ENCODE data around the gene LIG1.

Gene LIG1

GRCh38 chr19:48206397-48207093 is 36.4 kb upstream of the LIG1 start:
- no peaks in the 10 kb centered on the region; the same call in none of the 2 replicates for H3K36me3 ChIP-seq
- DNase-seq, result no peak
- H3K4me3 ChIP-seq (ENCODE audit: low read depth, low read length), result no peak overlapping the region
- no peak overlapping the region for H3K27ac ChIP-seq
- TF ChIP-seq CTCF (IDR thresholded peaks at IDR 0.05; ENCODE audit: low read depth, low read length), result no peak
- H3K27me3 ChIP-seq (ENCODE audit: insufficient read depth, low read depth, severe bottlenecking), result no peaks in the 10 kb centered on the region
- H3K9me3 ChIP-seq (ENCODE audit: severe bottlenecking), result no peaks in the 10 kb centered on the region

DNA sequence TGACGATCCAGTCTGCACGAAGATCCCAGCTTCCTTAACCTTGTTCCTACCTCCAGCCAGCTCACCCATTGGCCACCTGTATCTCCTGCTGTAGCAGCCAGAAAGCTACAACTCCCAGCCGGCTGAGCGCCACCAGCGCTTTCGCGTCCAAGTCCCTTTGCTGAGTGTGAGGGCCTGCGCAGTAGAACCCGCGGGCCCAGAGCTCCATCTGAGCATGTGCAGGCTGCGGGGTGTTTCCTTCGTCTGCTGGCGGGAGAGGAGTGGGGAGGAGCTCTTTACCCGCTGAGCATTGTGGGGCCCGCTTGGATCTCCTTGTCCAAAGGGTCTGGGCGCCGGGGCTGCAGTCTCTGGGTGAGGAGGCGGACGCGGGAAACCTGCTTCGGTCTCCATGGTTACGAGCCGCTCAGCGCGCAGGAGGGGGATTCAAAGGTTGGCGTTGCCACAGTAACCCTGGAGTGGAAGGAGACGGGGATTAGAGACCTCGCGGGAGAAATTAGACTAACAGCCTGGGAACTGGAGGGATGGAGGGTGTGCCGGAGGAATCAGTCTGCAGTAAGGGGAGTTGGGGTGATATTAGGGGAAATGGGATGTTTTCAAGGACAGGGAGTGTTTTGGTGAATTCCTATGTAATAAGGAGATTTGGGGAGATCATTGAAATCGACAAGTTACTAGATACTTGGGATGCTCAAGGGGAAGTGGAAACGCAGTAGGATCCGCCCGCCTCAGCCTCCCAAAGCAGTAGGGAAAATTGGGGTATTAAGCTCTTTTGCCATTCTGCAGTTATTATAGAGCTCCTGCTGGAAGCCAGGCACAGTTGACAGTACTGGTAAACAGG is 33.9 kb upstream of the LIG1 start:
- peak; percentile 99 for DNase-seq
- Histone ChIP-seq H3K9me3 (ENCODE audit: severe bottlenecking) (no peaks in the 10 kb centered on the region), H3K27me3 (ENCODE audit: insufficient read depth, low read depth, severe bottlenecking) (no peaks in the 10 kb centered on the region), H3K27ac (peak overlapping the region; percentile 58), H3K36me3 (no peaks in the 10 kb centered on the region; the same call in none of the 2 replicates), H3K4me3 (ENCODE audit: low read depth, low read length) (peak overlapping the region; percentile 93)
- no peak for TF ChIP-seq CTCF (IDR thresholded peaks at IDR 0.05; ENCODE audit: low read depth, low read length)

DNA sequence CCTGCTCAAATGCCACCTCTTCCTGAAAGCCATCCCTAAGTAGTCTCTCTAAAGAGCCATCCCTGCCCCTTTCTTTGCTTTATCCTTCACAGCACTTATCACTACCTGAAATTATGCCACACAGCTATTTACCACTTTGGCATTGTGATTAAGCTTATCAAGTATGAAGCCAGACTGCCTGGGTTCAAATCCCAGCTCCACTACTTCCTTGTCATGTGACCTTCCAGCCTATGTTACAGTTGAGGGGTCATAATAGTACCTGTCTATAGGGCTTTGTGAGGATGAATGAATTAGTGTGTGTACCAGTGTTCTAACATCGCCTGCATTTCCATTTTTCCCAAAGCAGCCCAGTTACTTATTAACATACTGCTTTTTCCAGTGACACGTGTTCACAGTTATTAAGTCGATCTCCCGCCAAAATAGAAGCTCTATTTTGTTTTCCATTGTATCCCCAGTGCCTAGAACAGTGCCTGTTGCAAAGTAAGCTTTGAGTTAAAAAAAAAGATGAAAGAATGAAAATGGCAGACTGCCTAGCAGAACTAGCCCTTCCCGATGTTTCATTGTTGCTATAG is 33.2 kb upstream of the LIG1 start:
- no peaks in the 10 kb centered on the region for H3K27me3 ChIP-seq (ENCODE audit: insufficient read depth, low read depth, severe bottlenecking)
- no peak for TF ChIP-seq CTCF (IDR thresholded peaks at IDR 0.05; ENCODE audit: low read depth, low read length)
- no peak for DNase-seq
- H3K4me3 ChIP-seq (ENCODE audit: low read depth, low read length), result peak overlapping the region; percentile 93
- H3K36me3 ChIP-seq, result no peaks in the 10 kb centered on the region; the same call in none of the 2 replicates
- H3K9me3 ChIP-seq (ENCODE audit: severe bottlenecking), result no peaks in the 10 kb centered on the region
- peak overlapping the region; percentile 58 for H3K27ac ChIP-seq

DNA sequence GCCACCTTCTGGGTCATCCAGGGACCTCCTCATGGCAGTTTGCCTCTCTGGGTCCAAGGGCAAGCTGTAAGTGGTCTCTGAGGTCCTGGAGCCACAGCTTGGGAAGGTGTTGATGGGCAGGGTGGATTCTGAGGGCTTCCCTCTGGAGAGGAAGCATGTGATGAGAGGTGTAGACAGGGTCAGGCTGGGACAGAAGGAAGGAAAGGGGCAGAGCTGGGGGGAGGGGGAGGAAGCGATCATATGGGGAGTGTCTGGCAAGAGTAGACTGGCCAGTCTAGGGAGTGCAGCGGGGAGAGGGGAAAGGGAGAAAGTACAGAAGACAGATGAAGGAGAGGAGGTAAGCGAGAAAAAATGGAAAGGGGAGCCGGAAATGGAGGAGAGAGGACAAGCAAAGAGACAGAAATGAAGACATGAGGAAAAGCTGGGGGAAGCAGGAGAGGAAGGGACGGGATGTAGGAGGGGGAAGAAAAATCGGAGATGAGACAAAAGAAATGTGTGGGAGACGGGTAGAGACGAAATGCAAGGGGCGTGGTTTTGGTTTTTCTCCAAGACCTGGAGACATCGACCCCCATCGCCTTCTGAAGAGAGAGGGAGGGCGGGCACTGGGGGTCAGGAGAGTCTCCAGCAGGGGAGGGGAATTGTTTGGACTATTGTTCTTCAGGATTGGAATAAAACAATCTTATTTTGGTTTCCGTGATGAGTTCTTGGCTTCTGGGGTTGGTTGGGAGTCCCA is 27.0 kb upstream of the LIG1 start:
- H3K36me3 ChIP-seq, result peaks cover 4% of the 10 kb centered on the region; the same call in 1 of the 2 replicates
- H3K9me3 ChIP-seq (ENCODE audit: severe bottlenecking), result no peaks in the 10 kb centered on the region
- no peak overlapping the region; the same call in 1 of the 2 replicates for H3K27ac ChIP-seq
- peak; percentile 42 for DNase-seq
- H3K4me3 ChIP-seq (ENCODE audit: low read depth, low read length), result no peak overlapping the region
- no peaks in the 10 kb centered on the region for H3K27me3 ChIP-seq (ENCODE audit: insufficient read depth, low read depth, severe bottlenecking)
- no peak for TF ChIP-seq CTCF (IDR thresholded peaks at IDR 0.05; ENCODE audit: low read depth, low read length)

GRCh38 chr19:48196321-48196763 is 26.2 kb upstream of the LIG1 start:
- H3K27me3 ChIP-seq (ENCODE audit: insufficient read depth, low read depth, severe bottlenecking), result no peaks in the 10 kb centered on the region
- DNase-seq, result no peak
- H3K36me3 ChIP-seq, result peaks cover 6% of the 10 kb centered on the region; the same call in 1 of the 2 replicates
- H3K4me3 ChIP-seq (ENCODE audit: low read depth, low read length), result no peak overlapping the region
- H3K27ac ChIP-seq, result no peak overlapping the region
- no peak for TF ChIP-seq CTCF (IDR thresholded peaks at IDR 0.05; ENCODE audit: low read depth, low read length)
- H3K9me3 ChIP-seq (ENCODE audit: severe bottlenecking), result no peaks in the 10 kb centered on the region

Measured in WERI-Rb-1 (cell line).